H7 (cell line): ENCODE data around the gene LY86. TPM values are rescaled to one million over a fixed set of nuclear protein-coding genes. Genes with fewer than 3 reads are reported as not detected.

Source experiments
- DNase-seq: peaks from one replicate; pipeline ENCODE4 v3.0.0; 2012
- H3K27me3 ChIP-seq: 2 replicates; pipeline ENCODE4 v1.6.0; 2011; ENCODE audit warnings: mild to moderate bottlenecking, low read length; ENCODE audit not compliant: control insufficient read depth, insufficient read depth
- H3K36me3 ChIP-seq: replicated peaks from 2 replicates; pipeline ENCODE4 v1.5.1; 2011; ENCODE audit warnings: low read length; ENCODE audit not compliant: control insufficient read depth, insufficient read depth
- H3K4me3 ChIP-seq: 2 replicates; pipeline ENCODE4 v1.5.1; 2011; ENCODE audit warnings: low read depth, mild to moderate bottlenecking, control low read depth, low read length, moderate library complexity; ENCODE audit not compliant: insufficient read depth
- total RNA-seq: library from RNA; depleted of rRNA; stranded (reverse); fragments of >200 nt; shearing (Covaris generic); gene quantifications from 2 replicates; pipeline ENCODE4 v1.2.3, GENCODE V29; 2014

Gene LY86
- total RNA-seq, 1 experiment from 2014 or later, result not detected

DNA sequence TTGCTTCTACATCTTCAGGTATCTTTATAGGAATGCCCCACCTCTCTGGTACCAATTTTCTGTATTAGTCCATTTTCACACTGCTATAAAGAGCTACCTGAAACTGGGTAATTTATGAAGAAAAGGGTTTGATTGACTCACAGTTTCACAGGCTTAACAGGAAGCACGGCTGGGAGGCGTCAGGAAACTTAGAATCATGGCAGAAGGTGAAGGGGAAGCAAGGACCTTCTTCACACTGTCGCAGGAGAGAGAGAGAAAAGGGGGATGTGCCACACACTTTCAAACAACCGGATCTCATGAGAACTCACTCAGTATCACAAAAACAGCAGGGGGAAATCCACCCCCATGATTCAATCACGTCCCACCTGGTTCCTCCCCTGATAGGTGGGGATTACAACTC lies 24.4 kb upstream of the LY86 start:
- DNase-seq, result no peak

DNA sequence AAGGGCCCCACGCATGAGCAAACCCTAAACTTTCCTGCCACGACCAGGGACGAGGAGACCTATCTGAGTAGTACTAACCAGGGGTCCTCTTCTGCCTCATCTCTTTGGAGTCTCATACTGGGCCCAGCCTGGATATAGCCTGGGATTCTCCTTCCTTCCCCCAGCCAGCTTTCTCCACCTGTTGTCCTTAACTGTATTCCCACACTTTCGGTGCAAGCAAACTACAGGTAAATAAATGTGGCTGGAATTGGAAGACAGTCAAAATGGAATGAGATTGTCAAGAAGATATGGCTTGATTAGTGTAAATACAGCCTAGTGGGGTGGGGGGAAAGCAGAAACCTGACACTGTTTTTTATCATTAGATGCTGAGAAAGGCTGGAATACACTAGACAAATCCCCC lies 23.5 kb upstream of the LY86 start:
- Histone ChIP-seq H3K4me3 (no peak overlapping the region), H3K36me3 (no peaks in the 10 kb centered on the region), H3K27me3 (no peaks in the 10 kb centered on the region)
- no peak for DNase-seq

More for the DNA sequence above, 24.4 kb upstream of the LY86 start:
- H3K36me3 ChIP-seq, result no peaks in the 10 kb centered on the region
- no peak overlapping the region for H3K4me3 ChIP-seq
- H3K27me3 ChIP-seq, result no peaks in the 10 kb centered on the region

DNA sequence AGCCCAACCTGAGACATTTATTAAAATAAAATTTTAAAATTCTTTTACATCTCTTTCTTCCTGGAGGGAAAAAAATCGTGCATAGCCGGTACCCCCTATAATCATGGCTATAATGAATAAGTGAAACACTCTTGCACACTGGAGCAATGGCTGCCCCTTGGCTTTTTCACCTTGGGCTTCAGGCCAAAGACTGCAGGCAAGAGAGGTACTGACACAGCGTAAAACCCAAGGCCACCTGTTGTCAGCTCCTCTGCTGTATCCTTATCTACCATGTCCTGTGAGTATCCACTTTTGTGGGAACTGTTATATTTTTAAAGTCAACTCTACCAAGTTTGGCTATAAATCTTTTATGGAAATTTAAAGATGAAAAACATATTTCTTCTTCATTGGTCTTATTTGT lies 23.0 kb upstream of the LY86 start:
- Histone ChIP-seq H3K4me3 (no peak overlapping the region), H3K27me3 (no peaks in the 10 kb centered on the region), H3K36me3 (no peaks in the 10 kb centered on the region)
- DNase-seq, result no peak

GRCh38 chr6:6566766-6567165 lies 21.8 kb upstream of the LY86 start:
- H3K4me3 ChIP-seq, result no peak overlapping the region
- no peaks in the 10 kb centered on the region for H3K36me3 ChIP-seq
- H3K27me3 ChIP-seq, result no peaks in the 10 kb centered on the region
- no peak for DNase-seq

DNA sequence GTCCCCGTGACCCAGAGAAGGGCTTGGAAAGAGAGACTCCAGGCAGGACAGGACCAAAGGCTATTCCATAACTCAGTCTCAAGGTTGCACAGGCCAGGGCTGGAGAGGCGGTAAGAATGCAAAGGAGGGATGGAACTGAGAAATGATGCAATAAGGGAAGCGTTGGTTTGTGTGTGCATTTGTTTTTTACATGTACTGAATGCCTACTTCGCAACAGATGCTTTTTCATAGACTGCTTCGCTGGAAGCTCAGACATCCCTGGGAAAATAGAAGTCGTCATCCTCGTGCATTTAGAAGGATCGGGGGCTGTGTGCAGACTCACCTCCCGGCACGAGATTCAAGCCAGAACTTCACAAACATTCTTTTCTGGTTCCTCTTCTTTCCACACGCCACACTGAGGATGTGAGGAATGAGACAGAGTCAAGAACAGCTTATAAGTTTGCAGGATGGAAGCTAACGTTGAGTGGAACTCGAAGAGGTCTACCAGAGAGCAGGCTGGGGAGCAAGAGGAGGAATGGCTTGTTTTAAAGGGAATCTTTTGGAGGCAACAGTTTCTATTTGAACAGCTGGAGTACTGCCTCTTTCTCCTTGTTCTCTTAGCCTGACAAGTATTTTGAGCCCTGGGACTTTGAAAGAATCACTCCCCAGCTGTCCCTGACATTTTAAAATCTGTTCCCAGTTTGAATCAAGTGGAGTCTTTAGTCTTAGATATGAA lies 19.3 kb upstream of the LY86 start:
- DNase-seq, result no peak
- H3K27me3 ChIP-seq, result no peaks in the 10 kb centered on the region
- H3K4me3 ChIP-seq, result no peak overlapping the region
- H3K36me3 ChIP-seq, result no peaks in the 10 kb centered on the region

- H3K4me3 ChIP-seq, result no peak overlapping the region
- no peak for DNase-seq
- H3K27me3 ChIP-seq, result no peaks in the 10 kb centered on the region
- no peaks in the 10 kb centered on the region for H3K36me3 ChIP-seq
Observed at GRCh38 chr6:6569811-6570164, 18.7 kb upstream of the LY86 start.

DNA sequence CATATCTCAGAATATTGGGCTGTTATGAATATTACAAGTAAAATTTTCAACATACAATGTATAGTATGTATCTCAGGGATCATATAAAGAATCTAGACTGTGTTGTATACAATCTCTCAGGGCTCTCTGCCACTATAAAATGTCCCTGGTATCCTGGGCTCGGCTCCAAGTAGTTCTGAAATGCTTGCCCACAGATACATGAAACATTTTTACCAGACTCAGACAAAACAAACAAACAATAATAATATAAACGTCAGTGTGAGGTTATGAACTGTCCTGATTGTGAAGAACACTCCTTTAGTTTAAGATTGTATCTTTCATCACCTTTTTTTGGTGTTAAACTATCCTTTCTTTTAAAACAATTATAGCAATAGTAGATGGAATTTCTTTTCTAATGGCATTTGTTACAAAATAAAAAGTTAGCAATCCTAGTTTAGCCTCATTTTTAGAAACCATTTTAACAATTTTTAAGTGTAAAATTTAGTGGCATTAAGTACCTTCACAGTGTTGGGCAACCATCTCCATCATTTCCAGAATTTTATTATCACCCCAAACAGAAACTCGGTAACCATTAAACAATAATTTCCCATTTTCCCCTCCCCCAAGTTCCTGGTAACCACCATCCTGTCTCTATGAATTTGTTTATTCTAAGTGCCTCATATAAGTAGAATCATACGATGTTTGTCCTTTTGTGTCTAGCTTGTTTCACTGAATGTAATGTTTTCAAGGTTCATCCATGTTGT lies 17.4 kb upstream of the LY86 start:
- no peaks in the 10 kb centered on the region for H3K36me3 ChIP-seq
- DNase-seq, result no peak
- no peaks in the 10 kb centered on the region for H3K27me3 ChIP-seq
- H3K4me3 ChIP-seq, result no peak overlapping the region

GRCh38 chr6:6575143-6575542 lies 13.4 kb upstream of the LY86 start:
- Histone ChIP-seq H3K36me3 (no peaks in the 10 kb centered on the region), H3K27me3 (no peaks in the 10 kb centered on the region), H3K4me3 (no peak overlapping the region)
- no peak for DNase-seq

GRCh38 chr6:6577735-6578134 lies 10.8 kb upstream of the LY86 start:
- Histone ChIP-seq H3K36me3 (no peaks in the 10 kb centered on the region), H3K27me3 (no peaks in the 10 kb centered on the region), H3K4me3 (no peak overlapping the region)
- no peak for DNase-seq

GRCh38 chr6:6579281-6579680 lies 9.2 kb upstream of the LY86 start:
- no peaks in the 10 kb centered on the region for H3K36me3 ChIP-seq
- no peaks in the 10 kb centered on the region for H3K27me3 ChIP-seq
- no peak overlapping the region for H3K4me3 ChIP-seq
- no peak for DNase-seq

DNA sequence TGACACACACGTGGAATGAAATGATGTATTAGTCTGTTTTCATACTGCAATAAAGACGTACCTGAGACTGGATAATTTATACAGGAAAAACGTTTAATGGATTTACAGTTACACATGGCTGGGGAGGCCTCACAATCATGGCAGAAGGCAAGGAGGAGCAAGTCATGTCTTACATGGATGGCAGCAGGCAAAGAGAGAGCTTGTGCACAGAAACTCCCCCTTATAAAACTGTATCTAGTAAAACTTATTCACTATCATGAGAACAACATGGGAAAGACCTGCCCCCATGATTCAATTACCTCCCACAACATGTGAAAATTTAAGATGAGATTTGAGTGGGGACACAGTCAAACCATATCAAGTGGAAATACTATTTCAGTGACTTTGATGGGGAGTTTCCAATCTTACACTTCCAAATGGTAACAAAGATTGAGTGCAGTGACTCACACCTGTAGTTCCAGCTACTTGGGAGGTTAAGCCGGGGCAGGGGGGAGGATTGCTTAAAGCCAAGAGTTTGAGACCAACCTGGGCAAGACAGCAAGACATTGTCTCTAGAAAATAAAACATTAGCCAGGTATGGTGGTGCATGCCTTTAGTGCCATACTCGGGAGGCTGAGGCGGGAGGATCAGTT lies 8.2 kb upstream of the LY86 start:
- no peak for DNase-seq
- no peaks in the 10 kb centered on the region for H3K27me3 ChIP-seq
- no peaks in the 10 kb centered on the region for H3K36me3 ChIP-seq
- H3K4me3 ChIP-seq, result no peak overlapping the region

DNA sequence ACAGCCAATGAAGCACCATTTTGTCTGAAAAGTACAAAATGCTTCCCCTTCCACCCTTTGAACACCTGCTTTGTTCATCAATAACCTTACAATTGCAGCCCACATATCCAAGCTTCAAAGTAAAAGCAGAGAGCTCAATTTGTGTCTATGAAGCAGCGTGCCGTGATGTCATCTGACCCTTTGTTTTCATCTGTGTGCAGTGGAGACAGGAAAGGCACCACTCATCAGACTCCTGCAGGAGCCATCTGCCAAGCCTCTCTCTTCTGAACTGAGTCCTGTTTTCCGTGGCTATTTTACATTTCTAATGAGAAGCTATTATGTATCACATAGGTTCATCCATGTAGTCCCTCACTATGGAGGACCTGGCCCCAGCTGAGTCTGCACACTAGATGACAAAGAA lies 7.5 kb upstream of the LY86 start:
- no peak for DNase-seq
- no peaks in the 10 kb centered on the region for H3K36me3 ChIP-seq
- H3K4me3 ChIP-seq, result no peak overlapping the region
- H3K27me3 ChIP-seq, result no peaks in the 10 kb centered on the region

GRCh38 chr6:6582131-6582530 lies 6.4 kb upstream of the LY86 start:
- Histone ChIP-seq H3K27me3 (no peaks in the 10 kb centered on the region), H3K4me3 (no peak overlapping the region), H3K36me3 (no peaks in the 10 kb centered on the region)
- no peak for DNase-seq

DNA sequence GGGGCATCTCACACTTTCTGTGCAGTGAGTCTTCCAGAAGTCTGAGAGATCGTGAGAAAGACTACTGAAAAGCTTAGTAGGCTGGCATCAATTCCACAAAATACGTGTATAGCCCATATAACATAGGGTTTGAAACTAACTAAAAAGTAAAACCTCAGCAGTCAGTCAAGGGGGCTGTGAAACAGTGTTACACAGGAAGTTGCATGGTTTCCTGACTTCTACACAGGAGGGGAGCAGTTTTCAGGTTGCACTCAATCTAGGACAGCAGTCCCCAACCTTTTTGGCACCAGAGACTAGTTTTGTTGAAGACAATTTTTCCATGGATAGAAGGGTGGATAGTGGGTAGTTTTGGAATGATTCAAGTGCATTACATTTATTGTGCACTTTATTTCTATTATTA lies 4.7 kb upstream of the LY86 start:
- Histone ChIP-seq H3K4me3 (no peak overlapping the region), H3K36me3 (no peaks in the 10 kb centered on the region), H3K27me3 (no peaks in the 10 kb centered on the region)
- no peak for DNase-seq

DNA sequence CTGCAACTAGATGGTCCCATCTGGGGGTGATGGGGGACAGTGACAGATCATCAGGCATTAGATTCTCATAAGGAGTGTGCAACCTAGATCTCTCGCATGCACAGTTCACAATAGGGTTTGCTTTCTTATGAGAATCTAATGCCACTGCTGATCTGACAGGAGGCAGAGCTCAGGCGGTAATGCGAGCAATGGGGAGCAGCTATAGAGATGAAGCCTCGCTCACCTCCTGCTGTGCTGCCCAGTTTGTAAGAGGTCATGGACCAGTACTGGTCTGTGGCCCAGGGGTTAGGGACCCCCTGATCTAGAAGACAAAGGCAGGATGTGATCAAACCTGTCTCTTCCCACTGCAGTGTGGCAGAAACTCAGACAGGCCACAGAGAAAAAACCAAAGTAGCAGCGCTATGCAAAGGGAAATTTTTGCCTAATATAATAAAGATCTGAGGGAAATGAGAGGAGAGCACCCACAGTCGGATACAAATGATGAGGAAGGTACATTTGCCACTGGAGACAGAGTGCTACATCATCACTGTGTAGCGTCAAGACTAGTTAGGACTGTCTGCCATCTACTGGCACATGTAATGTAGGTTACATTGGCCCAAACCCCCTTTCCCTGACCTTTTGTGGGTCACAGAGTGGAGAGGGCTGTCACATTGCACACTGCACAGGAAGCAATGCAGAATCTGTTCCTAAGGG lies 4.1 kb upstream of the LY86 start:
- no peak for DNase-seq
- Histone ChIP-seq H3K4me3 (no peak overlapping the region), H3K36me3 (no peaks in the 10 kb centered on the region), H3K27me3 (no peaks in the 10 kb centered on the region)
